ENCODE results near the gene NMNAT3. TPM values are rescaled to one million over a fixed set of nuclear protein-coding genes. Genes with fewer than 3 reads are reported as not detected.
"Not testable (repeated sequence)": the region's sequence is repeated elsewhere in the genome, so short reads cannot be mapped to it uniquely, and the experiment has no call there.

The NMNAT3 gene
- total and polyA plus RNA-seq, 5 donors from 2014 or later, result 1.5 to 5.7 (median 2.8) TPM

DNA sequence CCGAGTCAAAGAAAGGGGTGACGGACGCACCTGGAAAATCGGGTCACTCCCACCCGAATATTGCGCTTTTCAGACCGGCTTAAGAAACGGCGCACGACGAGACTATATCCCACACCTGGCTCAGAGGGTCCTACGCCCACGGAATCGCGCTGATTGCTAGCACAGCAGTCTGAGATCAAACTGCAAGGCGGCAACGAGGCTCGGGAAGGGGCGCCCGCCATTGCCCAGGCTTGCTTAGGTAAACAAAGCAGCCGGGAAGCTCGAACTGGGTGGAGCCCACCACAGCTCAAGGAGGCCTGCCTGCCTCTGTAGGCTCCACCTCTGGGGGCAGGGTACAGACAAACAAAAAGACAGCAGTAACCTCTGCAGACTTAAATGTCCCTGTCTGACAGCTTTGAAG is 86.6 kb downstream of the NMNAT3 start:
- not testable (repeated sequence) for H3K4me3 ChIP-seq (ENCODE audit: low read depth, low read length); H3K27me3 ChIP-seq (ENCODE audit: control insufficient read depth, insufficient read depth, low read length); H3K36me3 Mint-ChIP-seq; H3K4me1 ChIP-seq (ENCODE audit: control insufficient read depth, insufficient read depth, low read length, poor library complexity, severe bottlenecking); H3K27ac Mint-ChIP-seq; H3K27me3 Mint-ChIP-seq; H3K9me3 ChIP-seq (ENCODE audit: control insufficient read depth in 2 of 2, low read length in 2 of 2); H3K36me3 ChIP-seq (ENCODE audit: control insufficient read depth, insufficient read depth, low read length); H3K9me3 Mint-ChIP-seq; H3K27ac ChIP-seq (ENCODE audit: insufficient read depth, low read length, poor library complexity, severe bottlenecking); ATAC-seq (ENCODE audit: low read depth in 2 of 2); DNase-seq; H3K4me3 Mint-ChIP-seq; H3K4me1 Mint-ChIP-seq

DNA sequence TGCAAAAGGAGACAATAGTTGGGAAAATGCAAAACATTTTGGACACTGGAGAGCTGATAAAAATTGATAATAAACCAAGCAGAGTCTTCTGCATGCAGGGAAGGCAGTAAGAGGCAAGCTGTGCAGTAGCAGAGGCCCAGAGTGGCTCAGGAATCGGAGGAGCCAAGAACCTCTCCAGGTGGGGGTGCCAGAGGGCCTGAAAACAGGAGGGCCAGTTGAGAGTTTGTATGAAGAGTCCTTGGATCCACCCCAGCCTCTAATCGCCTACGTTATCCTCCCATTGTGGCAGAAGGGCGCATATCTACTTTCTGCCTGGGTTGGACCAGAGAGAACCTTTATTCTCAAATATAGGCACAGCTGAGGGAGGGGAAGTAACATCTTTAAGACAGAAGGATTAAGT is 89.3 kb downstream of the NMNAT3 start:
- DNase-seq (no peak), ATAC-seq (ENCODE audit: low read depth in 2 of 2) (no peak)
- Mint-ChIP-seq H3K27me3 (peaks cover 6% of the 10 kb centered on the region), H3K27ac (no peak overlapping the region), H3K36me3 (peaks cover 4% of the 10 kb centered on the region), H3K4me3 (no peak overlapping the region), H3K9me3 (peaks cover 0 to 1% (median 0%) of the 10 kb centered on the region in 7 donors), H3K4me1 (no peaks in the 10 kb centered on the region)
- Histone ChIP-seq H3K27me3 (ENCODE audit: control insufficient read depth, insufficient read depth, low read length) (no peaks in the 10 kb centered on the region), H3K36me3 (ENCODE audit: control insufficient read depth, insufficient read depth, low read length) (no peaks in the 10 kb centered on the region), H3K4me1 (ENCODE audit: control insufficient read depth, insufficient read depth, low read length, poor library complexity, severe bottlenecking) (no peaks in the 10 kb centered on the region), H3K4me3 (ENCODE audit: low read depth, low read length) (no peak overlapping the region), H3K9me3 (ENCODE audit: control insufficient read depth in 2 of 2, low read length in 2 of 2) (no peaks in the 10 kb centered on the region), H3K27ac (ENCODE audit: insufficient read depth, low read length, poor library complexity, severe bottlenecking) (no peak overlapping the region)

GRCh38 chr3:139587797-139588196 is 90.0 kb downstream of the NMNAT3 start:
- no peak overlapping the region for H3K27ac Mint-ChIP-seq
- H3K36me3 Mint-ChIP-seq, result peaks cover 4% of the 10 kb centered on the region
- no peak for DNase-seq
- Histone ChIP-seq H3K9me3 (ENCODE audit: control insufficient read depth in 2 of 2, low read length in 2 of 2) (no peaks in the 10 kb centered on the region), H3K27ac (ENCODE audit: insufficient read depth, low read length, poor library complexity, severe bottlenecking) (no peak overlapping the region), H3K4me1 (ENCODE audit: control insufficient read depth, insufficient read depth, low read length, poor library complexity, severe bottlenecking) (no peaks in the 10 kb centered on the region), H3K36me3 (ENCODE audit: control insufficient read depth, insufficient read depth, low read length) (no peaks in the 10 kb centered on the region), H3K4me3 (ENCODE audit: low read depth, low read length) (no peak overlapping the region), H3K27me3 (ENCODE audit: control insufficient read depth, insufficient read depth, low read length) (no peaks in the 10 kb centered on the region)
- peaks cover 0 to 1% (median 0%) of the 10 kb centered on the region in 7 donors for H3K9me3 Mint-ChIP-seq
- H3K4me3 Mint-ChIP-seq, result no peak overlapping the region
- no peak for ATAC-seq (ENCODE audit: low read depth in 2 of 2)
- no peaks in the 10 kb centered on the region for H3K4me1 Mint-ChIP-seq
- H3K27me3 Mint-ChIP-seq, result peaks cover 6% of the 10 kb centered on the region

GRCh38 chr3:139586420-139587017 is 91.3 kb downstream of the NMNAT3 start:
- H3K27ac Mint-ChIP-seq, result no peak overlapping the region
- no peak overlapping the region for H3K27ac ChIP-seq (ENCODE audit: insufficient read depth, low read length, poor library complexity, severe bottlenecking)
- H3K27me3 Mint-ChIP-seq, result peaks cover 6% of the 10 kb centered on the region
- no peaks in the 10 kb centered on the region for H3K4me1 ChIP-seq (ENCODE audit: control insufficient read depth, insufficient read depth, low read length, poor library complexity, severe bottlenecking)
- H3K36me3 ChIP-seq (ENCODE audit: control insufficient read depth, insufficient read depth, low read length), result no peaks in the 10 kb centered on the region
- no peak overlapping the region for H3K4me3 ChIP-seq (ENCODE audit: low read depth, low read length)
- ATAC-seq (ENCODE audit: low read depth in 2 of 2) (no peak), DNase-seq (peak in 1 of 3 donors; percentile 5)
- no peaks in the 10 kb centered on the region for H3K4me1 Mint-ChIP-seq
- H3K4me3 Mint-ChIP-seq, result no peak overlapping the region
- no peaks in the 10 kb centered on the region for H3K27me3 ChIP-seq (ENCODE audit: control insufficient read depth, insufficient read depth, low read length)
- no peaks in the 10 kb centered on the region for H3K9me3 ChIP-seq (ENCODE audit: control insufficient read depth in 2 of 2, low read length in 2 of 2)
- H3K36me3 Mint-ChIP-seq, result peaks cover 4% of the 10 kb centered on the region
- peaks cover 0 to 1% (median 0%) of the 10 kb centered on the region in 7 donors for H3K9me3 Mint-ChIP-seq

DNA sequence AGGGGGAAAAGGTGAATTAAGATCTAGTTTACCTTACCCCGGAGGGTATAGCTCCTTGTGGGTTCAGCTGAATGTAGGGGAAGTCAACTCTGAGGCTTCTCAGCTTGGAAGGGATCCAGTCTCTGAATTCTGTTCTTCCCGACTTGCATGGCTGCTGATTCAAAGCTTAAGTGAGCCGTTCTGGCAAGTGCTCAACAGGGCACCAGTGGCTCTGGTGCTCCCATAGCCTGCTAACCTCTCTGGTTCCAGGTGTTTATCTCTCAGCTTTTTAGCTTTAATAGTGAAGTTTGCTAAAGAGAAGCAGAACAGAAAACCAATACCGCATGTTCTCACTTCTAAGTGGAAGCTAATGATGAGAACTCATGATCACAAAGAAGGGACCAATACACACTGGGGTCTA is 92.0 kb downstream of the NMNAT3 start:
- Histone ChIP-seq H3K36me3 (ENCODE audit: control insufficient read depth, insufficient read depth, low read length) (no peaks in the 10 kb centered on the region), H3K27me3 (ENCODE audit: control insufficient read depth, insufficient read depth, low read length) (no peaks in the 10 kb centered on the region), H3K9me3 (ENCODE audit: control insufficient read depth in 2 of 2, low read length in 2 of 2) (no peaks in the 10 kb centered on the region), H3K27ac (ENCODE audit: insufficient read depth, low read length, poor library complexity, severe bottlenecking) (no peak overlapping the region), H3K4me1 (ENCODE audit: control insufficient read depth, insufficient read depth, low read length, poor library complexity, severe bottlenecking) (no peaks in the 10 kb centered on the region), H3K4me3 (ENCODE audit: low read depth, low read length) (no peak overlapping the region)
- Mint-ChIP-seq H3K9me3 (peaks cover 0 to 2% (median 0%) of the 10 kb centered on the region in 7 donors), H3K36me3 (peaks cover 4% of the 10 kb centered on the region), H3K4me3 (no peak overlapping the region), H3K4me1 (no peaks in the 10 kb centered on the region), H3K27ac (no peak overlapping the region), H3K27me3 (peaks cover 6% of the 10 kb centered on the region)
- no peak for ATAC-seq (ENCODE audit: low read depth in 2 of 2)
- no peak for DNase-seq

DNA sequence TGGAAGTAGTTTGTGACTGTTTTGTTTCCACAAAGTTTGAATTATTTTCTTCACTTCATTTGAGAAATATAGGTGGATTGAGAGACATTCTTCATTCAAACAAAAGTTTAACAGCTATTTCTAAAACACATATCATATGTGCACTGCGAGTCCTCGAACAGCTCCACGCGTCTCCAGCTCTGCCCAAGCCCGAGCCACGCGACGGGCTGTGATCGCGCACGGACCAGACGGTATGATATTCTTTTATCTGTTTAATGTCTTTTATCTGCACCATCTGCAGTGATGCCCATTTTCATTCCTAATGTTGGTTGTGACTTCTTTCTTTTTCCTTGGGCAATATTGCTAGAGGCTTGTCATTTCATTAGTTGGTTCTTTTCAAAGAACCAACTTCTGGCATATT is 94.1 kb downstream of the NMNAT3 start:
- not testable (repeated sequence) for ATAC-seq (ENCODE audit: low read depth in 2 of 2); H3K4me3 ChIP-seq (ENCODE audit: low read depth, low read length); H3K27me3 ChIP-seq (ENCODE audit: control insufficient read depth, insufficient read depth, low read length); H3K9me3 ChIP-seq (ENCODE audit: control insufficient read depth in 2 of 2, low read length in 2 of 2); H3K36me3 ChIP-seq (ENCODE audit: control insufficient read depth, insufficient read depth, low read length); H3K4me3 Mint-ChIP-seq; H3K4me1 ChIP-seq (ENCODE audit: control insufficient read depth, insufficient read depth, low read length, poor library complexity, severe bottlenecking); DNase-seq; H3K9me3 Mint-ChIP-seq; H3K27ac ChIP-seq (ENCODE audit: insufficient read depth, low read length, poor library complexity, severe bottlenecking); H3K27me3 Mint-ChIP-seq; H3K27ac Mint-ChIP-seq; H3K36me3 Mint-ChIP-seq; H3K4me1 Mint-ChIP-seq

DNA sequence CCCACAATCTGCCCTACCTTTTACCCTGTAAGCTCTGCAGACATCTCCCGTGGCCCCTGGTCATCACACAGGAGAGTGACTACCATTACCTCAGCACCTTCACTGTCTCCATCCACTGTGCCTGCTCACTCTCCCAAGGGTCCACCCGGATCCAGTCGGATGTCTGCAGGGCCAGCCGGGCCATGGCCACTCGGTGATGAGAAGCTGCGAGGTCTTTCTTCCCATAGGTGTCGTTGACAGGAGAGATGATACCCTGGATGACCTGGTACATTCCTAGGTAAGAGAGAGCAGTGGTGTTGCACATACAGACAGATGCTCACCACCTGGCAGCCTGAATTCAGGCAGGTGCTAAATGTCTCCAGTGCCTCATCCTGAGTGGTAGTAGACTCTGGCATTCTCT is 99.0 kb downstream of the NMNAT3 start:
- Histone ChIP-seq H3K27ac (ENCODE audit: insufficient read depth, low read length, poor library complexity, severe bottlenecking) (no peak overlapping the region), H3K9me3 (ENCODE audit: control insufficient read depth in 2 of 2, low read length in 2 of 2) (no peaks in the 10 kb centered on the region), H3K27me3 (ENCODE audit: control insufficient read depth, insufficient read depth, low read length) (no peaks in the 10 kb centered on the region), H3K4me1 (ENCODE audit: control insufficient read depth, insufficient read depth, low read length, poor library complexity, severe bottlenecking) (no peaks in the 10 kb centered on the region), H3K36me3 (ENCODE audit: control insufficient read depth, insufficient read depth, low read length) (no peaks in the 10 kb centered on the region), H3K4me3 (ENCODE audit: low read depth, low read length) (no peak overlapping the region)
- H3K4me3 Mint-ChIP-seq, result no peak overlapping the region
- DNase-seq, result no peak
- peaks cover 6% of the 10 kb centered on the region for H3K36me3 Mint-ChIP-seq
- ATAC-seq (ENCODE audit: low read depth in 2 of 2), result peak in 1 of 2 donors; percentile 20
- no peak overlapping the region for H3K27ac Mint-ChIP-seq
- H3K27me3 Mint-ChIP-seq, result no peaks in the 10 kb centered on the region
- peaks cover 0 to 1% (median 0%) of the 10 kb centered on the region in 7 donors for H3K9me3 Mint-ChIP-seq
- no peaks in the 10 kb centered on the region for H3K4me1 Mint-ChIP-seq

DNA sequence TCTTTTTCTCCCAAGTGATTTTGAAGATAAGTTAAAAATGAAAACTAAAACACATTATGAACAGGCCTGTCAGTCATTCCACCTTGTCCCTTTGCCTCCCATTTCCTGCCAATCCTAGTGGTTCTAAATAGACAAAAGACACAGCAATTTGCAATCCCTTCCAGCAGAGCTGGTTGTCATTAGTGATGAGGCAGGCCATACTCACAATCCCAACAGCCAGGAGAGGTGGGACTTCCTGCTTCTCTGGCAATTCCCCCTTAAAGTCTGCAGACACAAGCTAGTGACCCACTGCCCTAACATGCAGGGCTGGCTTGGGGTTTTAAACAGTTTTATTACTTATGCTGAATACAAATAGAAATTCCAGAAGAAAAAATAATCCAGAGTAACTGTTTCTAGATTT is 99.9 kb downstream of the NMNAT3 start:
- H3K4me3 Mint-ChIP-seq, result no peak overlapping the region
- H3K27ac Mint-ChIP-seq, result no peak overlapping the region
- Histone ChIP-seq H3K4me1 (ENCODE audit: control insufficient read depth, insufficient read depth, low read length, poor library complexity, severe bottlenecking) (no peaks in the 10 kb centered on the region), H3K4me3 (ENCODE audit: low read depth, low read length) (no peak overlapping the region), H3K9me3 (ENCODE audit: control insufficient read depth in 2 of 2, low read length in 2 of 2) (no peaks in the 10 kb centered on the region), H3K27me3 (ENCODE audit: control insufficient read depth, insufficient read depth, low read length) (no peaks in the 10 kb centered on the region), H3K36me3 (ENCODE audit: control insufficient read depth, insufficient read depth, low read length) (no peaks in the 10 kb centered on the region), H3K27ac (ENCODE audit: insufficient read depth, low read length, poor library complexity, severe bottlenecking) (no peak overlapping the region)
- DNase-seq, result no peak
- H3K27me3 Mint-ChIP-seq, result no peaks in the 10 kb centered on the region
- H3K9me3 Mint-ChIP-seq, result peaks cover 0 to 1% (median 0%) of the 10 kb centered on the region in 7 donors
- no peak for ATAC-seq (ENCODE audit: low read depth in 2 of 2)
- H3K4me1 Mint-ChIP-seq, result no peaks in the 10 kb centered on the region
- peaks cover 6% of the 10 kb centered on the region for H3K36me3 Mint-ChIP-seq

All from CD4-positive, CD25-positive, alpha-beta regulatory T cell (primary cell).